Stimulated activated CD8-positive, alpha-beta memory T cell treated with anti-CD3 and anti-CD28 coated beads, Interleukin-2, amount 100 ng/mL, for 1 hour (primary cell): ENCODE results near the gene AP3D1.
"Not testable (repeated sequence)": the region's sequence is repeated elsewhere in the genome, so short reads cannot be mapped to it uniquely, and the experiment has no call there.

Experiments
- DNase-seq, 2 donors: peaks; one replicate each; pipeline ENCODE4 v3.0.0-alpha.2; 2020; ENCODE audit warnings: low read depth in 2 of 2

AP3D1 gene

GRCh38 chr19:2110822-2111221, 40.5 kb downstream of the AP3D1 start:
- no peak for DNase-seq

DNA sequence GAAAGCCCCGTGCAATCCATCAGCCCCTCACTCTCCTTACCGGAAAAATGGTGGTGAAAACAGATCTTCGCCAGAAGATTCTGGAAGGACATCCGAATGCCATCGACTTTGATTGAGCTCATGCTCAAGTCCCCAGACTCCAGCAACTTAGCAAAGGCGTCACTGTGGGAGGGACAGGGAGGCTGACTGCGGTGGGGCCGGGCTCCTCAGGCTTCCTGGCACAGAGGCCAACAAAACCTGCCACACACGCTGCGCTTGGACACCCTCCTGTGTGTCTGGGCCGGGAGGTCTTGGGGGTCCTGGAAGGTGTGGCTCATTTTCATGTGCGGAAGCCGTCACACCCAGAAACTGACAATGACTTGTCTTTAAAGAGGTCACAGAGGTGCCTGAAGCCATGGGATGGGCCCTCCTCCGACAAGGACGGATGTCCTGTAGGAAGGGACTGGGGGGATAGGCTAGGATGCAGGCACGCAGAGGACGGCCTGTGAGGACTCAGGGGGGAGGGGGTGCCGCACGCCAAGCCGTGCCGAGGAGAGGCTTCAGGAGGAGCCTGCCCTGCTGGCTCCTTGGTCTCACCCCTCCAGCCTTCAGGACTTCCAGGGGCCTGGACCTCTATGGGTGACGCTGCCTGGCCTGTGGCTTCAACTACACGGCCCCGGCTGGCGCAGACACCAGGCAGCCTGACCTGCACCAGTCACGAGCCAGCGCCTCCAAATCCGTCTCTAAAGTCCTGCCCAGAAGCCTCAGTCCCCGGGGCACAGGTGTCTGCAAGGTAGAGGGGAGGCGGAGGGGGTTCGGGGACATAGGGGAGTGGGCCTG, 42.1 kb downstream of the AP3D1 start:
- DNase-seq = no peak

DNA sequence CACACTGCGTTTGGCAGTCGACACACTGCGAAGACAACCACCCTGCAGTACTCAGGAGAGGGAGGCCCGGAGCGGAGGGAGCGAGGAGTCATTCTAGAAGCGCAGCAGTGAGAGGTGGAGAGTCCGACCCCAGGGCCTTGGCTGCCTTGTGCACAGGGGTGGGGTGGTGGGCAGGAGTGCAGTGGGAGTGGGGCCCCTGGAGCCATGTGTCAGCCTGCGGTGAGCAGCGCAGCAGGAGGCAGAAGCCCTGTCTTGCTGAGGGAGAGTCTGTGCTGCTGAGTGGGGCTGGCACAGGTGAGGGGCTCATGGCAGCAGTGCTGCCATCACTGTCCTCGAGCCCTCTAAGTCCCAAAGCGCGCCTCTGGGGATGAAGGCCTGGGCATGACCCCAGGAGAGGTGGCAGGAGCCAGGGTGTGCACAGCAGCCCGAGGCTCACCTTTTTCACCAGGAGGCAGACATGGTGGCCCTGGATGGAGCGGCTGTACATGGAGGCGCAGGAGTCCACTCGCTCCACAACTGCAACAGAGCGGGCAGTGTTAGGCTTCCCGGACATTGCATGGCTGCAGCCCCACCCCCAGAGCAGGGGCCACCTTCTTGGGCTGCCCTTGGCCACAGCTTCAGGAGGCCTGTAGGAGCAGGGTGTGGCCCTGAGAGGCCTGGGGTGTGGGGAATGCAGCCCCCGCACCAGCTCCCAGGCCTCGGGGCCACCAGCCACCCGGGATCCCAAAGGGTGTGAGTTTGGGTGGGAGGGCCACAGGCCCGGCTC, 42.9 kb downstream of the AP3D1 start:
- DNase-seq = no peak

DNA sequence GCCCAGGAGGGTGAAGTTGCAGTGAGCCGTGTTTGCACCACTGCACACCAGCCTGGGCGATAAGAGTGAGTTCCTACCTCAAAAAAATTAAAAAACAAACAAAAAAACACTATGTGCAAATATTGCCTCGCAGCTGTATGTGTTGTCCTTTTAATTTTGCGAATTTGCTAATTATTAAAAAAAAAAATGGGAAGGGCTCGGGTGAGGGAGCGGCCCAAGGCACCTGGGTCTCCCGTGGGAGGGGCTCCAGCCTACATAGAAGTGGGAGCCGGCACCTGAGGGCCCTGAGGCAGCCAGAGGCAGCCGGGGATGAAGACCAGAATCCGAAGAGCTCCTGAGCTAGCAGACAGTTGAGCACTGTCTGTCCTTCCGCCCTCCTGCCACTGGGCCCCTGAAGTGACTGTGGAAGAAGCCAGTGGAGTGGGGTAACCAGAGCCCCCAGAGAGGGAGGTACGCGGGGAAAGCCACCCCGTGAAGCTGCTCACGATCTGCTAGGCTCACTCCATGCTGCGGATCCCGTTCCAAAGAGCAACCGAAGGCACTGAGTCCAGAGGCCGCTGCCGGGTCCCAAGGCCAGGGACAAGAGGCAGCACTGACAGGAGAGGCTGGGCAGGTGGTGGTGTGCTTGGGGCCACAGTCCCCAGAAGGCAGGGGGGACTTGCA, 48.2 kb downstream of the AP3D1 start:
- no peak for DNase-seq

GRCh38 chr19:2101417-2102335, 49.7 kb downstream of the AP3D1 start:
- DNase-seq = no peak

GRCh38 chr19:2100719-2101061, 50.7 kb downstream of the AP3D1 start:
- no peak for DNase-seq

DNA sequence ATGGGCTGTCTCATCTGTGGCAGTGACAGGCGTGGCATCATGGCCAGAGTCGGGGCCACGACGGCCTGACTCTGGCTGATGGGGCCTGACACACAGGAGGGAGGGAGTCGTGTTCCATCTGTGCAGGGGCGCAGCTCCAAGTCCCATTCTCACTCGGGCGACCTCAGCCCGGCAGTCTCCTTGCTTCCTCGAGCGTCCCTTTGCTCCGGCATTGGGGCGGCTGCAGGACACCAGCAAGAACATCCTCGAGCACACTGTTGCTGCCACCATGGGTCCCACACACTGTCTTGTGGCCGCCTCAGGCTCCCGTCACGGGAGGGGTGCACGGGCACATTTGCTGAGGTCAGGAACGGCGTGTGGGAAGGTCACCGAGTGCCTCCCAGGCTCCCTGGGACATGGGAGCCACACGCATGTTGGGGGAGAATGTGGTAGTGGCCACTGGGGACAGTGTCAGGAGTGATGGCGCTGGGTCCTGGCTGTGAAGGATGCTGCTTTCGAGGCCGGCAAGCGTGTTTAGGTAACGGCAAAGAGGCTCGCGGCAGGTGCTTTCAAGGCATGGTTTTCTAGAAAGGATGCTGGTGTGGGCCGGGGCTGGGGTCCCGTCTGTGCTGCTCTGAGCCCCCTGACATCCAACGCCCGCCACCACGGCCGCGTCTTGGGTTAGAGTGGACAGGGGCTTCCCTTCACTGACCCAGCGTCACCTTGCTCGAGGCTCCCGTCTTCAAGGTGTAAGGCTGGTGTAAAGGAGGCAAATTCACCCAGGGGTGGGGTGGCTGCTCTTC, 51.2 kb downstream of the AP3D1 start:
- DNase-seq = no peak

GRCh38 chr19:2099054-2099501, 52.3 kb downstream of the AP3D1 start:
- DNase-seq = no peak

DNA sequence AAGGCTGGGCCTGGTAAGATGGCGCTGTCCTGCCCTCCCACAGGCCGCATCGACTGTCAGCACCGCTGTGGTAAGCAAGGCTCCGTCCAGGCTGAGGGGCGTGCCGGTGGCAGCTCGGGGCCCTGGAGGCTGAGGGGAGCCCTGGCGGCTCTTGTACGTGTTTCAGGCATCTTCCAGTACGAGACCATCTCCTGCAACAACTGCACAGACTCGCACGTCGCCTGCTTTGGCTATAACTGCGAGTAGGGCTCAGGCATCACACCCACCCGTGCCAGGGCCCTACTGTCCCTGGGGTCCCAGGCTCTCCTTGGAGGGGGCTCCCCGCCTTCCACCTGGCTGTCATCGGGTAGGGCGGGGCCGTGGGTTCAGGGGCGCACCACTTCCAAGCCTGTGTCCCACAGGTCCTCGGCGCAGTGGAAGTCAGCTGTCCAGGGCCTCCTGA, 53.5 kb downstream of the AP3D1 start:
- no peak for DNase-seq

GRCh38 chr19:2097203-2097885, 54.0 kb downstream of the AP3D1 start:
- no peak for DNase-seq

DNA sequence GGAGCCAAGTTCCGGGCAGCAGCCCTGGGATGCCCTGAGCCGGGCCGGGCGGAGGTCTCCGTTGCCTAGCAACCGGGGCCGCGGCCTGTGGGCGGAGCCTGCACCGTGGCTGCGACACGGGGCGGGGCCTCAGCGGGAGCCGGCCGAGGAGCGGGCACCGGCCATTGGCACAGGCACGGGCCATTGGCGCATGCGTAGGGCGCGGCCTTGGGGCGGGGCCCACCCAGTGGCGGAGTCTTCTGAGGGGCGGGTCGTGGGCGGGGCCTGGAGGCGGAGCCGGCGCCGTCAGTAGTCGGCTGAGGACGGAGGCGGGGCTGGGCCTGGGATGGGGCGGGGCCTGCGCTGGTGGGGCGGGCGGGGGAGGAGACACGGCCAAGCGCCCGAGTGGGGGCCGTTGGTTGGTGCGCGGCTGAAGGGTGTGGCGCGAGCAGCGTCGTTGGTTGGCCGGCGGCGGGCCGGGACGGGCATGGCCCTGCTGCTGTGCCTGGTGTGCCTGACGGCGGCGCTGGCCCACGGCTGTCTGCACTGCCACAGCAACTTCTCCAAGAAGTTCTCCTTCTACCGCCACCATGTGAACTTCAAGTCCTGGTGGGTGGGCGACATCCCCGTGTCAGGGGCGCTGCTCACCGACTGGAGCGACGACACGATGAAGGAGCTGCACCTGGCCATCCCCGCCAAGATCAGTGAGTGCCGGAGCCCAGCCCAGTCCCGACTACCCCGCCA, 54.7 kb downstream of the AP3D1 start, which contains the start of gene IZUMO4:
Gene IZUMO4 (plus strand): TSS at position 436 of the 723 bp plus-strand sequence. CDS start 31 bp downstream, at position 467.
- DNase-seq = peak; percentile 99 to 100

DNA sequence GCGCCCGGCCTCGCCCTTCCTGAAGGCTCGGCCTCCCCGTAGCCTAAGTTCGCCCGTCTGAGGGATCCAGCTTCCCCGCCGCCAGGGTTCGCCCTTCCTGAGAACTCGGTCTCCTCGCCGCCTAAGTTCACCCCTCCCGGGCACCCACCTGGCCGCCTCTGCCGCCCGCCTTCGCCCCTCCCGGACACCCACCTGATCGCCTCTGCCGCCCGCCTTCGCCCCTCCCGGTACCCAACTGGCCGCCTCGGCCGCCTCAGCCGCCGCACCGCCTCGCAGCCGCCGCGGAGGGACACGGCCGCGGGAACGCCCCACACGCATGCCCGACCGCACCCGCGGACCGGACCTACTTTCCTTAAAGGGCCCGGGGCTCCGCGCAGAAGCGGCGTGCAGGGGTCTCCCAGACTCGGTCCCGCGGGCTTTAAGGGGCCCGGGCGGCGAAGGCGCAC, 55.3 kb downstream of the AP3D1 start, which contains the start of gene MOB3A:
Gene MOB3A (minus strand): TSS at position 293 of the 446 bp plus-strand sequence. CDS start 17,766 bp downstream, outside the sequence.
- peak in 1 of 2 donors; percentile 79 for DNase-seq

DNA sequence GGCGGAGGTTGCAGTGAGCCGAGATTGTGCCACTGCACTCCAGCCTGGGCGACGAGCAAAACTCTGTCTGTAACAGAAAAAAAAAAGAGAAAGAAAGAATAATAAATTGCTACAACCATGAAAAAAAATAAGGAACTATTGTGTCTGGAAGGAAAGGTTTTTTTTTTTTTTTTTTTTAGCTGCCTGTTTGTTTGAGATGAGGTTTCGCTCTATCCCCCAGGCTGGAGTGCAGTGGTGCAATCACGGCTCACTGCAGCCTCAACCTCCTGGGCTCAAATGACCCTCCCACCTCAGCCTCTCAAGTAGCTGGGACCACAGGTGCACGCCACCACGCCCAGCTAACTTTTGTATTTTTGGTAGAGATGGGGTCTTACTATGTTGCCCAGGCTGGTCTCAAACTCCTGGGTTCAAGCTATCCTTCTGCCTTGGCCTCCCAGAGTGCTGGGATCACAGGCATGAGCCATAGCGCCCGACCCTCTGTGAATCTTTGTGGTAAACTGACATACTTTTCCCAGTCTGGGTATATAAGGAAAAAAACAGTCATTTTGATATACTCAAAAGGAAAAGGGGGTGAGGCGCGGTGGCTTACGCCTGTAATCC, 59.3 kb downstream of the AP3D1 start:
- DNase-seq = not testable (repeated sequence)

GRCh38 chr19:2089727-2090053, 61.7 kb downstream of the AP3D1 start:
- DNase-seq = no peak

DNA sequence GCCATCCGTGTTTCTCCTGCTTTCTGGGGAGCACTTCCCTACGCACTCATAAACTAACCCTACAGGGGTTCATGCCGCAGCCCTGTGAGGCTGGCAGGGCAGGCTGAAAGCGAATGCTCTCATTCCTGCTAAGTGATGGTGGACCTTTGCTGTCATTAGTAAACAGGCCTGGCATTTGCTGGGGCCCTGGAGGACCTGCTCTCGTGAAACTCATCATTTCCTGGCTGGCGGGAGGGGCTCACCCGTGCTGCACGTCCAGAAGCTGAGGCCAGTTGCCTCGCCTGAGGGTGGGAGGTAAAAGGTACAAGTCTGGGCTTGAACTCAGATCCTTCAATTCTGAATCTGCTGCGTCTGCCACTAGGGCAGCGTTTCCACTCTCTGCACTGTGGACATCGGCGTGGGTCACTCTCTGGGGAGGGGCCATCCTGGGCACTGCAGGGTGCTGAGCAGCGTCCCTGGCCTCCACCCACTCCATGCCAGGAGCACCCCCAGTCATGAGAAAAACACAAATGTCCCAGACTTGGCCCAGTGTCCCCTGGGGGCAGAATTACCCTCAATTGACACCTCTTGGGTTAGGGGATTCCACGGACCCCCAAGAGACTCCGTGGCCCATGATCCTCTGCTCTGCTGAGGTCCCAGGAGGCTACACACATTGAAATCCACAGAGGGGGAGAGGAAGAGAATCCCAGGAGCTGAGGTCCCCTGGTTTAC, 62.2 kb downstream of the AP3D1 start:
- no peak for DNase-seq

DNA sequence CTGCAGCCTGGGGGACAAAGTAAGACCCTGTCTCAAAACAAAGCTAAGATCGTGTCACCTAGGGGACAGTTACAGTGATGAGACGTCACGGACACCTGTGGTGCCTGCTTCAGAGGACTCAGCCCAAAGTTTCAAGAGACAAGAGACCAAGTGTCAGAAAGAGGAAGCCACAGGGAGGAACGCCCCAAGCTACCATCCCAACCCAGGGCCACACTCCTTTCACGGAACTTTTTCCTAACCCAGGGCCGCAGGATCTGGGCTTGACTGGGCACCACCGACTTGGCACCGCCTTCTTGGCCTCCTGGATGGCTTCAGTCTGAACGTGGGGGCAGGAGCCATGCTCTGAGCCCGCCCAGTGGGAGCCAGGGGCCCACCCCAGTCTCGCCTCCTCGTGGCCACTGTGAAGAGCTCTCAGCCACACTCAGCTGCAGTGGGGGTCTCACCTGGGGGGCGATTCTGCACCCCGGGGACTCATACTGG, 63.7 kb downstream of the AP3D1 start:
- no peak for DNase-seq

DNA sequence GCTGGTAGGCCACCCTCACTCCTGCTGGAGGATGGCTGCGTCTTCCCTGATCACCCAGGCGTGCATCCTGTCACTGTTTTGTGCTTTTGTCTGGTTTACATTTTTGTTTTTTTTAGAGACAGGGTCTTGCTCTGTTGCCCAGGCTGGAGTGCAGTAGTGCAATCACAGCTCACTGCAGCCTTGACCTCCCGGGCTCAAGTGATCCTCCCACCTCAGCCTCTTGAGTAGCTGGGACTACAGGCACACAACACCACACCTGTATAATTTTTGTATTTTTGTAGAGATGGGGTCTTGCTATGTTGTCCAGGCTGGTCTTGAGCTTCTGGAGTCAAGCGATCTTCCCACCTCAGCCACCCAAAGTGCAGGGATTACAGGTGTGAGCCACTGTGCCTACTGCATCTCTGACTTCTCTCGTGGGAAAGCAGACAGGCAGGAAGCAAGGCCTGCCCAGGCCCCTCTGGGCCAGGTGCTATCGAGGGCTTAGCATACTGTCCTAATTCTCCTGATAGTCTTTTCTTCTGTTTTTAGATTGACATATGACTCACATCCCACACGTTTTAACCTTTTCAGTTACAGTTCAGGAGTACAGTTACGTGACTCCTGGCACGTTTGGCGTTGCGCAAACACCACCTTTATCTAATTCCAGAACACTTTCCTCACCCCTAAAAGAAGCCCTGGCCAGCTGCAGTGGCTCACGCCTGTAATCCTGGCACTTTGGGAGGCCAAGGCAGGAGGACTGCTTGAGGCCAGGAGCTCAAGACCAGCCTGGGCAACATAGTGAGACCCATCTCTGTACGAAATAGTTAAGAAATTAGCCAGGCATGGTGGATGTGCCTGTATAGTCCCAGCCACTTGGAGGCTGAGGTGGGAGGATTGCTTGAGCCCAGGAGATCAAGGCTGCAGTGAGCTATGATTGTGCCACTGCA, 64.4 kb downstream of the AP3D1 start:
- not testable (repeated sequence) for DNase-seq
